Islet precursor cell (in vitro differentiated cells): Measurements from ENCODE around the gene TMEM107.
"Not testable (repeated sequence)": the region's sequence is repeated elsewhere in the genome, so short reads cannot be mapped to it uniquely, and the experiment has no call there.

Source experiments
- DNase-seq: peaks from one replicate; pipeline ENCODE4 v3.0.0-alpha.2; 2018

Gene TMEM107

GRCh38 chr17:8189041-8189710 lies 13.0 kb upstream of the TMEM107 start:
- peak; percentile 76 for DNase-seq

GRCh38 chr17:8188263-8188839 lies 12.2 kb upstream of the TMEM107 start:
- peak; percentile 70 for DNase-seq

- DNase-seq = peak; percentile 99
Observed at GRCh38 chr17:8187517-8188262, 11.5 kb upstream of the TMEM107 start.

- peak; percentile 99 for DNase-seq
Observed at GRCh38 chr17:8186787-8187516, 10.8 kb upstream of the TMEM107 start.

GRCh38 chr17:8186446-8186786 lies 10.2 kb upstream of the TMEM107 start:
- no peak for DNase-seq

GRCh38 chr17:8185582-8186445 lies 9.6 kb upstream of the TMEM107 start:
- DNase-seq = peak; percentile 96

- DNase-seq = peak; percentile 62
Observed at GRCh38 chr17:8176998-8177731, 985 bp upstream of the TMEM107 start.

GRCh38 chr17:8175795-8176196 lies 384 bp downstream of the TMEM107 start:
- no peak for DNase-seq

GRCh38 chr17:8173871-8174322 lies 2.3 kb downstream of the TMEM107 start:
- peak; percentile 63 for DNase-seq

GRCh38 chr17:8173056-8173870 lies 2.9 kb downstream of the TMEM107 start:
- peak; percentile 94 for DNase-seq

GRCh38 chr17:8170186-8170585 lies 6.0 kb downstream of the TMEM107 start:
- not testable (repeated sequence) for DNase-seq

GRCh38 chr17:8167526-8167925 lies 8.7 kb downstream of the TMEM107 start:
- no peak for DNase-seq

GRCh38 chr17:8166731-8167130 lies 9.4 kb downstream of the TMEM107 start:
- peak; percentile 51 for DNase-seq

GRCh38 chr17:8164815-8165131 lies 11.4 kb downstream of the TMEM107 start:
- DNase-seq = no peak

- DNase-seq = peak; percentile 77
Observed at GRCh38 chr17:8163978-8164814, 12.0 kb downstream of the TMEM107 start.

GRCh38 chr17:8162997-8163977 lies 12.9 kb downstream of the TMEM107 start:
- peak; percentile 79 for DNase-seq

GRCh38 chr17:8162233-8162996 lies 13.8 kb downstream of the TMEM107 start, which contains the start of gene VAMP2:
VAMP2 (minus strand) TSS chr17:8162948; CDS start chr17:8162879, 69 bp downstream.
- peak; percentile 86 for DNase-seq
